ENCODE data around the gene FBXO31.

Gene FBXO31

DNA sequence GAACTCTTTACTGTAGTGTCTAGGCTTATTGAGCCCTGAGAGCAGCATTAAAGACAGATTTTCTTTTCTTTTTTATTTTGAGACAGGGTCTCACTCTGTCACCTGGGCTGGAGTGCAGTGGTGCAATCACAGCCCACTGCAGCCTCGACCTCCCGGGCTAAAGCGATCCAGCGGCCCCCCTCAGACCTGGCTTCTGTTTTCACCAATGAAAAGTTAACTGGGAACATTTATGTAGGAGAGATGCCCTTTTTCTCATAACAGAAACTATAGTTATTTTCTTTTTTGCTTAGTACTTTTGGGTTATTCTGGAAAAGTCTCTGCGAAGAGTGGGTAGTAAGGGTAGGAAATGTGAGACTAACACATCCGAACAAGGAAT, 10.1 kb upstream of the FBXO31 start:
- Histone ChIP-seq H3K27me3 (replicated peaks; ENCODE audit: insufficient read depth, low read length) (no peaks in the 10 kb centered on the region), H3K9me2 (replicated peaks; ENCODE audit: insufficient read depth, low read length) (no peaks in the 10 kb centered on the region), H3K36me3 (replicated peaks; ENCODE audit: insufficient read depth, low read length) (no peaks in the 10 kb centered on the region), H3K4me1 (ENCODE audit: low read length) (0 out of 2 replicates have a peak, but pooled peaks cover 2% of the 10 kb centered on the region), H3K4me3 (ENCODE audit: low read length) (peak overlapping the region; percentile 70), H3F3A (ENCODE audit: insufficient read depth, low read length) (peaks cover 6% of the 10 kb centered on the region; the same call in 1 of the 2 replicates), H4K20me1 (ENCODE audit: insufficient read depth, low read length) (0 out of 2 replicates have a peak, but pooled peaks cover 3% of the 10 kb centered on the region), H3K4me2 (ENCODE audit: low read depth, low read length) (peak overlapping the region; percentile 73), H3K27ac (ENCODE audit: low read length) (peak overlapping the region; percentile 10; the same call in 1 of the 2 replicates), H3K79me2 (ENCODE audit: low read length) (peaks cover 55% of the 10 kb centered on the region), H3K9me3 (replicated peaks; ENCODE audit: insufficient read depth, low read length) (no peaks in the 10 kb centered on the region), H3K9ac (ENCODE audit: low read length) (peak overlapping the region; percentile 46; the same call in 1 of the 2 replicates), H2AFZ (ENCODE audit: low read length) (no peak overlapping the region)
- TF ChIP-seq EZH2phosphoT487 (IDR thresholded peaks at IDR 0.05; ENCODE audit: low read length) = no peak
- TF ChIP-seq, protein P1, sequence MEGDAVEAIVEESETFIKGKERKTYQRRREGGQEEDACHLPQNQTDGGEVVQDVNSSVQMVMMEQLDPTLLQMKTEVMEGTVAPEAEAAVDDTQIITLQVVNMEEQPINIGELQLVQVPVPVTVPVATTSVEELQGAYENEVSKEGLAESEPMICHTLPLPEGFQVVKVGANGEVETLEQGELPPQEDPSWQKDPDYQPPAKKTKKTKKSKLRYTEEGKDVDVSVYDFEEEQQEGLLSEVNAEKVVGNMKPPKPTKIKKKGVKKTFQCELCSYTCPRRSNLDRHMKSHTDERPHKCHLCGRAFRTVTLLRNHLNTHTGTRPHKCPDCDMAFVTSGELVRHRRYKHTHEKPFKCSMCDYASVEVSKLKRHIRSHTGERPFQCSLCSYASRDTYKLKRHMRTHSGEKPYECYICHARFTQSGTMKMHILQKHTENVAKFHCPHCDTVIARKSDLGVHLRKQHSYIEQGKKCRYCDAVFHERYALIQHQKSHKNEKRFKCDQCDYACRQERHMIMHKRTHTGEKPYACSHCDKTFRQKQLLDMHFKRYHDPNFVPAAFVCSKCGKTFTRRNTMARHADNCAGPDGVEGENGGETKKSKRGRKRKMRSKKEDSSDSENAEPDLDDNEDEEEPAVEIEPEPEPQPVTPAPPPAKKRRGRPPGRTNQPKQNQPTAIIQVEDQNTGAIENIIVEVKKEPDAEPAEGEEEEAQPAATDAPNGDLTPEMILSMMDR (IDR thresholded peaks at IDR 0.05; ENCODE audit: low read length) = no peak
- no peak for TF ChIP-seq EZH2 (optimal IDR thresholded peaks at IDR 0.05; ENCODE audit: low read depth, low read length)
- no peak for DNase-seq

GRCh38 chr16:87392821-87393679, 9.5 kb upstream of the FBXO31 start:
- Histone ChIP-seq H3K4me3 (ENCODE audit: low read length) (peak overlapping the region; percentile 70), H3K9me3 (replicated peaks; ENCODE audit: insufficient read depth, low read length) (no peaks in the 10 kb centered on the region), H3F3A (ENCODE audit: insufficient read depth, low read length) (peaks cover 10% of the 10 kb centered on the region), H3K9ac (ENCODE audit: low read length) (peak overlapping the region; percentile 46; the same call in 1 of the 2 replicates), H2AFZ (ENCODE audit: low read length) (no peak overlapping the region), H3K79me2 (ENCODE audit: low read length) (peaks cover 49% of the 10 kb centered on the region), H3K27ac (ENCODE audit: low read length) (peak overlapping the region; percentile 10; the same call in 1 of the 2 replicates), H3K36me3 (replicated peaks; ENCODE audit: insufficient read depth, low read length) (no peaks in the 10 kb centered on the region), H4K20me1 (ENCODE audit: insufficient read depth, low read length) (0 out of 2 replicates have a peak, but pooled peaks cover 3% of the 10 kb centered on the region), H3K4me1 (ENCODE audit: low read length) (peaks cover 4% of the 10 kb centered on the region; the same call in 1 of the 2 replicates), H3K9me2 (replicated peaks; ENCODE audit: insufficient read depth, low read length) (no peaks in the 10 kb centered on the region), H3K27me3 (replicated peaks; ENCODE audit: insufficient read depth, low read length) (no peaks in the 10 kb centered on the region), H3K4me2 (ENCODE audit: low read depth, low read length) (peak overlapping the region; percentile 73)
- DNase-seq = peak; percentile 19
- TF ChIP-seq, protein P1 (IDR thresholded peaks at IDR 0.05; ENCODE audit: low read length) = no peak

DNA sequence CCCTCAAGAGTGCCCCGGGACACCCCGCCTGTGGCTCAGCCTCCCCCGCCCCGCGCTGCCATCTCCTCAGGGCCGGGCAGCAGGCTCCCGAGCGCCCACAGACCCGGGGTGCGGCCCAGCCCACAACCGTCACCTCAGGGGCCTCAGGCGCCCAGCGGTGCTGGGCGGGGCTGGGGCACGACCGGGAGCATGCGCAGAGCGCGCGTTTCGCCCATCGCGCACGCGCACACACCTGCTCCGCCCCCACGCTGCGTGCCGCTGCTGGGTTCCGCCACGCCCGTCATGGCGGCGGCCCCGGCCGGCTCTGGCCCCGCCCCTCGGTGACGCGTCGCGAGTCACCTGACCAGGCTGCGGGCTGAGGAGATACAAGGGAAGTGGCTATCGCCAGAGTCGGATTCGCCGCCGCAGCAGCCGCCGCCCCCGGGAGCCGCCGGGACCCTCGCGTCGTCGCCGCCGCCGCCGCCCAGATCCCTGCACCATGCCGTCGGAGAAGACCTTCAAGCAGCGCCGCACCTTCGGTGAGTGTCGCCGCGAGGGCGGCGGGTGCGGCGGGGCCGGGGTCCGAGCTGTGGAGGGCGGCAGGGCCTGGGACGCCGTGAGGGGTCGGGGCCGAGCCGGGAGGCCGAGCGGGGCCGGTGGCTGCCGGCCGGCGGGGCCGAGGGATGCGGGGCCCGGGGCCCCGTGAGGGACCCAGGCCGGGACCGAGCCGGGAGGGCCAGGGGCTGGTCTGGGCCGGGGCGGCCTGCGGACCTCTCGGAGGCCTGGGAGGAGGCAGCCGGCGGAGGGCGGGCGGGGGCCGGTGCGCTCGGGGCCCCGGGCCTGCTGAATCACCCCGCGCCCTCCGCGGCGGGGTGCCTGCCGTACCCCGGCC, 8.6 kb upstream of the FBXO31 start, which contains the start of gene MAP1LC3B:
TSS of gene MAP1LC3B (plus strand) at position 387 of the 871 bp plus-strand sequence. CDS start at position 479, 92 bp downstream.
- TF ChIP-seq EZH2phosphoT487 (IDR thresholded peaks at IDR 0.05; ENCODE audit: low read length) = no peak
- TF ChIP-seq EZH2 (optimal IDR thresholded peaks at IDR 0.05; ENCODE audit: low read depth, low read length) = no peak
- TF ChIP-seq, protein P1 (IDR thresholded peaks at IDR 0.05; ENCODE audit: low read length) = no peak
- Histone ChIP-seq H3K4me2 (ENCODE audit: low read depth, low read length) (peak within 1 kb of the TSS; percentile 73), H4K20me1 (ENCODE audit: insufficient read depth, low read length) (0 out of 2 replicates have a peak, but pooled peaks cover 3% of the 10 kb centered on the region), H3K4me3 (ENCODE audit: low read length) (peak within 1 kb of the TSS; percentile 70), H3K79me2 (ENCODE audit: low read length) (peaks cover 40% of the 10 kb centered on the region), H3K4me1 (ENCODE audit: low read length) (peaks cover 9% of the 10 kb centered on the region; the same call in 1 of the 2 replicates), H3K9ac (ENCODE audit: low read length) (peak within 1 kb of the TSS; percentile 65; the same call in 1 of the 2 replicates), H3K36me3 (replicated peaks; ENCODE audit: insufficient read depth, low read length) (no peaks in the 10 kb centered on the region), H2AFZ (ENCODE audit: low read length) (no peak within 1 kb of the TSS), H3K27ac (ENCODE audit: low read length) (peak within 1 kb of the TSS; percentile 10; the same call in 1 of the 2 replicates), H3F3A (ENCODE audit: insufficient read depth, low read length) (peaks cover 10% of the 10 kb centered on the region), H3K27me3 (replicated peaks; ENCODE audit: insufficient read depth, low read length) (no peaks in the 10 kb centered on the region), H3K9me2 (replicated peaks; ENCODE audit: insufficient read depth, low read length) (no peaks in the 10 kb centered on the region), H3K9me3 (replicated peaks; ENCODE audit: insufficient read depth, low read length) (no peaks in the 10 kb centered on the region)
- DNase-seq = peak; percentile 84

Data from MM.1S (cell line).